Activated T-helper 1 cell treated with anti-CD3 and anti-CD28 coated beads, Interleukin-12 subunit alpha, Interleukin-12 subunit beta, Interleukin-2, Interleukin-4 antibody, amounts not matched to agents 30 ng/mL and 10 ng/mL and 1 ng/mL, durations not matched to agents 14 hours and 24 hours and 36 hours (primary cell): ENCODE measurements around the gene ARNT2. TPM values are rescaled to one million over a fixed set of nuclear protein-coding genes. Genes with fewer than 3 reads are reported as not detected.
"Not testable (repeated sequence)": the region's sequence is repeated elsewhere in the genome, so short reads cannot be mapped to it uniquely, and the experiment has no call there.

Experiments used
- DNase-seq: peaks from one replicate; pipeline ENCODE4 v3.0.0; 2021; ENCODE audit warnings: low spot score
- H3K27ac Mint-ChIP-seq: one replicate; pipeline ENCODE4 v1.8.0; 2021; ENCODE audit warnings: mild to moderate bottlenecking, mixed read lengths
- H3K27me3 Mint-ChIP-seq: one replicate; pipeline ENCODE4 v1.8.0; 2022; ENCODE audit warnings: mild to moderate bottlenecking, moderate library complexity, mixed read lengths; ENCODE audit not compliant: insufficient read depth
- H3K36me3 Mint-ChIP-seq: one replicate; pipeline ENCODE4 v1.8.0; 2021; ENCODE audit warnings: low read depth, mixed read lengths
- H3K4me1 Mint-ChIP-seq: one replicate; pipeline ENCODE4 v1.8.0; 2021; ENCODE audit warnings: low read depth, mixed read lengths
- H3K4me3 Mint-ChIP-seq: one replicate; pipeline ENCODE4 v1.8.0; 2021; ENCODE audit warnings: mild to moderate bottlenecking, moderate library complexity, mixed read lengths
- H3K9me3 Mint-ChIP-seq: one replicate; pipeline ENCODE4 v1.8.0; 2021; ENCODE audit warnings: mixed read lengths
- intact Hi-C: fragments of 100-400 bp; cut with micrococcal nuclease; formaldehyde crosslinking; loops from one replicate; pipeline ENCODE4 v1.15.1; 2024
- total RNA-seq: library from RNA; stranded (reverse); gene quantifications from 2 replicates; pipeline ENCODE4 v1.2.3, GENCODE V29; 2022

Gene ARNT2
- total RNA-seq, 1 donor from 2014 or later: 0.36 TPM

GRCh38 chr15:80508783-80509182 lies 104.6 kb downstream of the ARNT2 start:
- Mint-ChIP-seq H3K36me3 (no peaks in the 10 kb centered on the region), H3K4me1 (no peaks in the 10 kb centered on the region), H3K9me3 (no peaks in the 10 kb centered on the region), H3K4me3 (no peak overlapping the region), H3K27ac (no peak overlapping the region), H3K27me3 (peaks cover 6% of the 10 kb centered on the region)
- no peak for DNase-seq
- intact Hi-C loops: no loop called here

DNA sequence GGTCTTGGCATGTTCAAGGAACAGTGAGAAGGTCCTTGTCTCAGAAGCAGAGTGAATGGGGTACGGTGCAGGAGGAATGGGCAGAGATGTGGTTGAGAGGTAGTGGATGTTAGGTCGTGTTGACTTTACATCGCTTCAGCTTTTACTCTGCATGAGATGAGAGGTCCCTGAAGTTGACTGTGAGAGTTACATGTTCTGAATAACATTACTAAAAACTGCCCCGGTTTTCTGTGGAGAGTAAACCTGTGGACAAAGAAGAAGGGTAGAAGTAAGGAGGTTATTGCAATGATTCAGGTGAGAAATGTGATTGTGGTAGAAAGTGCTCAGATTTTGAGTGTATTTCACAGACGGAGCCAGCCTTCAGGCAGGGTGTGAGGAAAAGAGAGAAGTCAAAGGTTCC lies 105.6 kb downstream of the ARNT2 start:
- intact Hi-C loops: no loop called here
- no peaks in the 10 kb centered on the region for H3K36me3 Mint-ChIP-seq
- H3K27ac Mint-ChIP-seq: peak overlapping the region; percentile 37
- no peak for DNase-seq
- H3K4me1 Mint-ChIP-seq: no peaks in the 10 kb centered on the region
- peaks cover 6% of the 10 kb centered on the region for H3K27me3 Mint-ChIP-seq
- no peak overlapping the region for H3K4me3 Mint-ChIP-seq
- no peaks in the 10 kb centered on the region for H3K9me3 Mint-ChIP-seq

DNA sequence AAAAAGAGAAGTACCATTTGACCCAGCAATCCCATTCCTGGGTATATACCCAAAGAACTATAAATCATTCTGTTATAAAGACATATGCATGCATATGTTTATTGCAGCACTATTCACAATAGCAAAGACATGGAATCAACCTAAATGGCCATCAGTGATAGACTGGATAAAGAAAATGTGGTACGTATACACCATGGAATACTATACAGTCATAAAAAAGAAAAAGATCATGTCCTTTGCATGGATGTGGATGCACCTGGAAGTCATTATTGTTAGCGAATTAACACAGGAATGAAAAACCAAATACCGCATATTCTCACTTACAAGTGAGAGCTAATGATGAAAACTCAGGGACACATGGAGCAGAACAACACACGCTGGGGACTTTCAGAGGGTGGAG lies 106.8 kb downstream of the ARNT2 start:
- intact Hi-C loops, H3K27ac Mint-ChIP-seq, H3K9me3 Mint-ChIP-seq, DNase-seq, H3K4me3 Mint-ChIP-seq, H3K4me1 Mint-ChIP-seq, H3K27me3 Mint-ChIP-seq, H3K36me3 Mint-ChIP-seq: not testable (repeated sequence)

GRCh38 chr15:80512726-80513660 lies 108.8 kb downstream of the ARNT2 start:
- no peak overlapping the region for H3K4me3 Mint-ChIP-seq
- H3K4me1 Mint-ChIP-seq: no peaks in the 10 kb centered on the region
- intact Hi-C loops: no loop called here
- H3K27me3 Mint-ChIP-seq: peaks cover 6% of the 10 kb centered on the region
- H3K27ac Mint-ChIP-seq: no peak overlapping the region
- DNase-seq: no peak
- H3K9me3 Mint-ChIP-seq: no peaks in the 10 kb centered on the region
- no peaks in the 10 kb centered on the region for H3K36me3 Mint-ChIP-seq

DNA sequence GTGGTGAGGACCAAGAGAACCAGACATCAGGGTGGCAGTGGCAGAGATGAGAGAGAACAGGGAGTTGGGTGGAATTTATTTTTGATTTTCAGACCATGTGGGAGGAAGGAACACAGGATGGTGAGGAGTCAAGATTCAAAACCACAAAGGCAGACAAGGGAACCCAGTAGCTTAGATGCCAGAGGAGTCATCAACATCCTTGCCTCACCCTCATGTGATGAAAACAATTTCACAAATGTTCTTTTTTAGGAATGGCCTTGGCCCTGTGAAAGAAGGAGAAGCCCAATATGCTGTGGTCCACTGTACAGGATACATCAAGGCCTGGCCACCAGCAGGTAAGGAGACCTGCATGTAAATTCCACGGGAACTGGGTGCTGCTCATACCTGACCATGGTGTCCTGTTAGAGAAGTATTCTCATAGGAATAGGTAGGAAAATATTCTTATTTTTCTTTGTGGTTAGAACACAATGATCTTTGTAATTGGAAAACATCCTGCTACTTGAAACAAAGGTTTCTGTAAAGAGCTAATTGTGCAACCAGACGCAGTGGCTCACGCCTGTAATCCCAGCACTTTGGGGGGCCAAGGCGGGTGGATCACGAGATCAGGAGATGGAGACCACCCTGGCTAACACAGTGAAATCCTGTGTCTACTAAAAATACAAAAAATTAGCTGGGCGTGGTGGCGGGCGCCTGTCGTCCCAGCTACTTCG lies 110.0 kb downstream of the ARNT2 start:
- H3K4me3 Mint-ChIP-seq: no peak overlapping the region
- H3K27me3 Mint-ChIP-seq: peaks cover 6% of the 10 kb centered on the region
- H3K9me3 Mint-ChIP-seq: no peaks in the 10 kb centered on the region
- no peak overlapping the region for H3K27ac Mint-ChIP-seq
- intact Hi-C loops: no loop called here
- H3K4me1 Mint-ChIP-seq: no peaks in the 10 kb centered on the region
- no peak for DNase-seq
- H3K36me3 Mint-ChIP-seq: no peaks in the 10 kb centered on the region

GRCh38 chr15:80517290-80517689 lies 113.1 kb downstream of the ARNT2 start:
- no peak overlapping the region for H3K4me3 Mint-ChIP-seq

DNA sequence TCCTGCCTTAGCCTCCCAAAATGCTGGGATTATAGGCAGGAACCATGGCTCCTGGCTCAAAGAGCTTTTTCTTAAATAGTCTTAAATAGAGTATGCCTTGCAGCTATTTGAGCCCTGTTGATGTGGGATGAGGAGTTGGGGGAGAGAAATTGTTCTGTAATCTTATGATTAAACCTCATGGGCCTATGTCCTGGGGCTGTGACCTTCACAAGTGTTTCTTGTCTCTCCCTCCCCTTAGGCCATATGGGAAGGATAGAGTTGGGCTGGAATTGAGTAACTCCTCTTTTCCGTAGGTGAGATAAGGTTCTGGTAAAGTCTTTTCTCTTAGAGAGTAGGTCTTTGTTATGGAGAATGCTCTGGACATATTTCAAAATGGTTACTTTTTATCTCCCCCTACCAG lies 114.3 kb downstream of the ARNT2 start:
- no peaks in the 10 kb centered on the region for H3K27me3 Mint-ChIP-seq
- H3K4me3 Mint-ChIP-seq: no peak overlapping the region
- no peak for DNase-seq
- no peaks in the 10 kb centered on the region for H3K4me1 Mint-ChIP-seq
- no peak overlapping the region for H3K27ac Mint-ChIP-seq
- H3K9me3 Mint-ChIP-seq: no peaks in the 10 kb centered on the region
- no peaks in the 10 kb centered on the region for H3K36me3 Mint-ChIP-seq
- intact Hi-C loops: no loop called here

More at GRCh38 chr15:80517290-80517689, 113.1 kb downstream of the ARNT2 start:
- Mint-ChIP-seq H3K27me3 (no peaks in the 10 kb centered on the region), H3K27ac (no peak overlapping the region), H3K4me1 (no peaks in the 10 kb centered on the region), H3K36me3 (no peaks in the 10 kb centered on the region), H3K9me3 (no peaks in the 10 kb centered on the region)
- DNase-seq: no peak
- intact Hi-C loops: no loop called here

DNA sequence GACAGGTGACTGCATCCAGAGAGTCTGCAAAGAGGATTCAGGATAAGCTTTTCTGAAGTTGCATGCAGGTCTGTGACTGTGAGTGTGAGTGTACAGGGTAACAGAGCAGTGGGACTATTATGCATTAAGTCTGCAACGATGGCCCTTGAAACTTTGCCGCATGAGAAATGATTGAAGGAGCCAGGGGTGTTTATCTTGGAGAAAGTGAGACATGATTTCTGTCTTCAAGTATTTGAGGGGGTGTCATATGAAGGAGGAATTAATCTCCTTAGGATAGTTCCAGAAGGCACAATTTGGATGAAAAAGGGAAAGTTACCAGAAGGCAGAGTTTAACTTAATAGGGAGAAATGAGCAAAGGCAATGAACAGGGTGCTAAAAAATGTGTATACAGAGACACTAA lies 119.6 kb downstream of the ARNT2 start:
- Mint-ChIP-seq H3K27me3 (peaks cover 1% of the 10 kb centered on the region), H3K4me1 (no peaks in the 10 kb centered on the region), H3K9me3 (no peaks in the 10 kb centered on the region), H3K4me3 (no peak overlapping the region), H3K36me3 (no peaks in the 10 kb centered on the region), H3K27ac (no peak overlapping the region)
- DNase-seq: no peak
- intact Hi-C loops: no loop called here

GRCh38 chr15:80525853-80526252 lies 121.7 kb downstream of the ARNT2 start:
- DNase-seq: no peak

DNA sequence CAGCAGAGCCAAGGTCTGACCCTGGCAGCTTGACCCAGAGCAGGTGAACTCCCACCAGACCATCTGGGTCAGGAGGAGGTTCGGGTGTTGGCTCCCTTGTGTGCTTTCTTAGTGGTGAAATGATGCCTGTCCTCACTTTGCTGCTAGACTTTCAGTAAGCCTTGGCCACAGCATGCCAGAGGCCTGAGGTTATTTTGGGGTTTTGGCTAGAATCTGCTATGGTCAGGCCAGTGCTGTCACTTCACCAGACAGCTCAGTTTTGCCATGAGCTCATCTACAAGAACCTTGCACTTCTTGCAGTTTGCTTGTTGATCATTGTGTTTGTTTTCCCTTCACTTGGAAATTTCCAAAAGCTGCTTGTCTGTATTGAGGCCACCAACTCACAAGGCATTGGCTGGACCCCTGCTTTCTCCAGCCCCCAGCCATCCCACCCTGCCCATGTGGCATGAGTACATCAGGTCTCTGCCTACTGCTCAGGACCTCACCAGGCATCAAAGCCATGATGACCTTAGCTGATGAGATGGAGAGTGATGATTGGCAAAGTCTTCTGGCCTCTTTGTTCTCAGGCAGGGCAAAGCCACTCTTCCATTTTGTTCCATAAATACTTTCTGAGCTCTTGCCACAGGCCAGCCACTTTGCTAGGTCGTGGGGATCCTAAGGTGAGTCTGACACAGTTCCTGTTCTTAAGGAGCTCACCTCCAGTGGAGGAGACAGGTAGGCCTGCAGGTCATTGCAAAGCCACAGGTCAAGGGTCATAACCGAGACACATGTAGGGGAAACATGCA lies 122.6 kb downstream of the ARNT2 start:
- Mint-ChIP-seq H3K4me1 (no peaks in the 10 kb centered on the region), H3K9me3 (no peaks in the 10 kb centered on the region), H3K27me3 (peaks cover 1% of the 10 kb centered on the region), H3K27ac (no peak overlapping the region), H3K36me3 (no peaks in the 10 kb centered on the region), H3K4me3 (no peak overlapping the region)
- intact Hi-C loops: no loop called here
- no peak for DNase-seq

More at GRCh38 chr15:80525853-80526252, 121.7 kb downstream of the ARNT2 start:
- H3K36me3 Mint-ChIP-seq: no peaks in the 10 kb centered on the region
- H3K4me1 Mint-ChIP-seq: no peaks in the 10 kb centered on the region
- intact Hi-C loops: no loop called here
- no peaks in the 10 kb centered on the region for H3K9me3 Mint-ChIP-seq
- no peak overlapping the region for H3K27ac Mint-ChIP-seq
- H3K4me3 Mint-ChIP-seq: no peak overlapping the region
- peaks cover 1% of the 10 kb centered on the region for H3K27me3 Mint-ChIP-seq

DNA sequence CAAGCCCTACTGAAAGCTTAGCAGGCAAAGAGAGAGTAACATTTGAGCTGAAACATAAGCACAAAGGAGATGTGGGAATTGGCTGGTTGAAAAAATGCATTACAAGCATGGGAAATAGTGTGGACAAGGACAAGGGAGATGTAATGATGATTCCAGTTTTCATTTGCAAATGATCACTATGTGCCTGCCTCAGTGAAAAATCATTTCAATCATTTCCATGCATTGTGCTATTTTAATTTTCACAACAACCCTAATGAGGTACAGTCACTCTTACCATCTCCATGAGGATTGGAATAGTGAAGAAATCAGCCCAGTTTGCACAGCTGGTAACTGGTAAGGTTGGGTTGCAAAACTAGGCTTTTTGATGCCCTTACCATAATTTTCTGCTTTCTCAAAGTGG lies 123.2 kb downstream of the ARNT2 start:
- no peak overlapping the region for H3K4me3 Mint-ChIP-seq

GRCh38 chr15:80527961-80528360 lies 123.8 kb downstream of the ARNT2 start:
- peaks cover 1% of the 10 kb centered on the region for H3K27me3 Mint-ChIP-seq
- DNase-seq: no peak
- no peaks in the 10 kb centered on the region for H3K36me3 Mint-ChIP-seq
- intact Hi-C loops: no loop called here
- no peaks in the 10 kb centered on the region for H3K9me3 Mint-ChIP-seq
- no peaks in the 10 kb centered on the region for H3K4me1 Mint-ChIP-seq
- no peak overlapping the region for H3K4me3 Mint-ChIP-seq
- no peak overlapping the region for H3K27ac Mint-ChIP-seq

More for the DNA sequence above, 123.2 kb downstream of the ARNT2 start:
- Mint-ChIP-seq H3K27ac (no peak overlapping the region), H3K36me3 (no peaks in the 10 kb centered on the region), H3K9me3 (no peaks in the 10 kb centered on the region), H3K27me3 (peaks cover 1% of the 10 kb centered on the region), H3K4me1 (no peaks in the 10 kb centered on the region)
- no peak for DNase-seq
- intact Hi-C loops: no loop called here
